ENCODE data around the gene INHA. TPM values are rescaled to one million over a fixed set of nuclear protein-coding genes. Genes with fewer than 3 reads are reported as not detected.
A peak's percentile ranks its signal among the peaks of the same experiment; 100 is the strongest.

INHA gene
- polyA plus RNA-seq, 1 of the 3 experiments (the other 2 are of a cell fraction), result 1.2 TPM

DNA sequence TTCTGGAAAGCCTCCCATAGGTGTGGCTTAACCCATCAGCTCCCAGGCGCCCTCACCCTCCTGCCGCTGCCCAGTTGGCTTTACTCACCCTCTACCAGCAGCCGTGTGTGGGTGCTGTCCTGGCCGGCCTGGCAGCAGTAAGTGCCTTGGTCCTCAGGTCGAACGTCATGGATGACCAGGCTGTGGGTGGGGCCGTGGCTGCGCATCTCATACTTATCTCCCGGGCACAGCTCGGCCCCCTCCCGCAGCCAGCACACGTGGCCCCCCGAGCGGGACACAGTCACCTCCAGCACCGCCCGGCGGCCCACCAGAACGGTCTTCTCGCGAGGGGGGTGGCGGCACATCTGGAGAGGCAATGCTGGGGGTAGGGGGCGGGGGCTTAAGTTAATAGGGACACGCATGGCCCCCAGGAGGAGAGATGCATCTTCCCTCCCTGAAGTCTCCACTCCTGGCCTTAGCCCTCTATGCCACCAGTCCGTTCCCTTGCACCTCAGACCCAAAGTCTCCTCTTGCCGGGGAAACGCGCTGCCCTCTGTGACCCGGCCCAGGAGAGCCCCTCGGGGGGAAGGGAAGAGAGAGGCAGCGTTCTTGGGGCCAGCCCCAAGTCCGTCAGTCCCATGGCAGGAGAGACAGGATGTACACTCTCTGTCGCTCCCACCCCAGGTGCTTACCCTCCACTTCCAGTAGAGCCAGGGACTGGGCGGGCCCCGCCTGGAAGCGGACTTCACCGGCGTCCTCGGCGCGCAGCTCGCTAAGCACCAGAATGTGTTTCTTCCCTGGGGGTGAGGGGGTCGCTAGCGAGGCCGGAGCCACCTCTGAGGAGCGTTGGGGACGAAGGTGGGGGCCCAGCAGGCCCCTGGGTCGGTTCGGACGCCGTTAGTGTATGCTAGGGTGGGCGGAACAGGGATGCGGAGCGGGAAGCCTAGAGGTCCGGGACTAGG is 20.4 kb upstream of the INHA start:
- Histone ChIP-seq H3K36me3 (replicated peaks in 1 of 2; ENCODE audit: control insufficient read depth in 1 of 2, insufficient read depth in 2 of 2, low read length in 1 of 2) (no peaks in the 10 kb centered on the region), H3K9ac (peak overlapping the region; percentile 73)
- TF ChIP-seq, protein P1, sequence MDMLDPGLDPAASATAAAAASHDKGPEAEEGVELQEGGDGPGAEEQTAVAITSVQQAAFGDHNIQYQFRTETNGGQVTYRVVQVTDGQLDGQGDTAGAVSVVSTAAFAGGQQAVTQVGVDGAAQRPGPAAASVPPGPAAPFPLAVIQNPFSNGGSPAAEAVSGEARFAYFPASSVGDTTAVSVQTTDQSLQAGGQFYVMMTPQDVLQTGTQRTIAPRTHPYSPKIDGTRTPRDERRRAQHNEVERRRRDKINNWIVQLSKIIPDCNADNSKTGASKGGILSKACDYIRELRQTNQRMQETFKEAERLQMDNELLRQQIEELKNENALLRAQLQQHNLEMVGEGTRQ (IDR thresholded peaks at IDR 0.05; ENCODE audit: borderline replicate concordance, low read depth, low read length), result 0 out of 2 replicates have a peak, but pooled peaks have one; percentile 14
- TF ChIP-seq CHD2 (IDR thresholded peaks at IDR 0.05; ENCODE audit: low read length, partially characterized antibody), result peak; percentile 3
- peak; percentile 48; the same call in 1 of the 2 replicates for TF ChIP-seq NRF1 (IDR thresholded peaks at IDR 0.05; ENCODE audit: low read depth, low read length)
- TF ChIP-seq NFIC (IDR thresholded peaks at IDR 0.05; ENCODE audit: borderline replicate concordance), result no peak

DNA sequence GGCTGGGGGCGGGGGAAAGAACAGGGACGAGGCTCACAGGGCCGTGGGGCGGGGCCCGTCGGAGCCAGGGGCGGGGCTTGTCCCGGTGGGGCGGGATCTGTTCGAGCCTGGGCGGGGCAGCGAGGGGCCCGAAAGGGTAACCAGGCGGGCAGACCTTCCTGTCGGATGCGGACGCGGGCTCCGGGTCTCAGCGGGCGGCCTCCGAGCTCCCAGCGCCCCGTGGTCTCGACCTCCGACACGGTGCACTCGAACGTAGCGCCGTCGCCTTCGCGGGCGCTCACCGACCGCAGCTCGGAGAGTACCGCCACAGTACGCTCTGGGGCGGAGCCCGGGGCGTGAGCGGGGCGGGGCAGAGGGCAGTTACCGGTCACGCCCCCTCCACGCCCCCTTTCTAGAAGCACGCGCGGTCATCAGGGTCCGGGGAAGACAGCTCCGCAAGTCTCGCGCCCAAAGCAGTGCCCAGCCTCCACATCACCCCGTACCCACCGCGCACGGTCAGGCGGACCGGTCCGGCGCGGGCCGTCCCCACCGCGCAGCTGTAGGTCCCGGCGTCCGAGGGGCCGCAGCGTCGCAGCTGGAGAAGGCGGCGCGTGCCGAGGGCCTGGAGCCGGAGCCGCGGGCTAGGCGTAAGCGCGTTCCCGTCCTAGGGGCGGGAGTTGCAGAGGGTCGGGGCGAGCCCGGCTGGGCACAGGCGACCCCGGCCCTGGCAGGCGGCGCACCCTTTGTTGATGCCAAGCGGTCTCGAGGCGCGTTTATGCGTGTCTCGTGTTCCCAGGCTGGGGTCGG is 19.5 kb upstream of the INHA start:
- peak overlapping the region; percentile 67 to 74 for H3K4me3 ChIP-seq (ENCODE audit: low read depth in 2 of 2, low read length in 1 of 2)
- no peaks in the 10 kb centered on the region for H3F3A ChIP-seq (replicated peaks; ENCODE audit: insufficient read depth)
- no peaks in the 10 kb centered on the region for H4K20me1 ChIP-seq (ENCODE audit: insufficient read depth)
- H2AFZ ChIP-seq (ENCODE audit: low read depth), result peak overlapping the region; percentile 96
- ChIA-PET POLR2A (interaction anchor here (0.8 to 2.9 kb wide), 7 partner anchors 9 to 45 kb away, joined by 3 to 25 read pairs (median 9); partner anchors contain the start of genes CHPF, INHA, OBSL1 and STK11IP), CTCF (interaction anchor here (1.1 to 3.9 kb wide), 7 partner anchors 8 to 150 kb away, joined by 3 to 36 read pairs (median 8); partner anchors contain the start of genes CHPF, STK11IP and TMEM198)
- peak; percentile 96 for DNase-seq
- H3K9me2 ChIP-seq, result no peaks in the 10 kb centered on the region
- 0% methylated on average over 2 of the region's 99 CpGs for WGBS (ENCODE audit: low lambda C conversion rate)
- H3K27ac ChIP-seq (ENCODE audit: low read depth in 2 of 2, low read length in 1 of 2), result peak overlapping the region; percentile 36 to 80; a peak in 3 of 4 replicates
- TF ChIP-seq, protein P2, sequence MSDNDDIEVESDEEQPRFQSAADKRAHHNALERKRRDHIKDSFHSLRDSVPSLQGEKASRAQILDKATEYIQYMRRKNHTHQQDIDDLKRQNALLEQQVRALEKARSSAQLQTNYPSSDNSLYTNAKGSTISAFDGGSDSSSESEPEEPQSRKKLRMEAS (IDR thresholded peaks at IDR 0.05; ENCODE audit: low read depth), result peak; percentile 71
- no peak for TF ChIP-seq NFIC (IDR thresholded peaks at IDR 0.05; ENCODE audit: borderline replicate concordance)
- no peak for TF ChIP-seq ELF1 (IDR thresholded peaks at IDR 0.05)
- TF ChIP-seq SIN3A (IDR thresholded peaks at IDR 0.05; ENCODE audit: borderline replicate concordance, low read depth, low read length), result peak; percentile 68; the same call in 1 of the 2 replicates
- no peak for TF ChIP-seq TEAD4 (IDR thresholded peaks at IDR 0.05; ENCODE audit: borderline replicate concordance, insufficient read depth)
- peak; percentile 69 for TF ChIP-seq MXI1 (IDR thresholded peaks at IDR 0.05; ENCODE audit: low read depth, low read length)
- TF ChIP-seq RAD21 (IDR thresholded peaks at IDR 0.05; ENCODE audit: low read length), result no peak
- TF ChIP-seq, protein P3, sequence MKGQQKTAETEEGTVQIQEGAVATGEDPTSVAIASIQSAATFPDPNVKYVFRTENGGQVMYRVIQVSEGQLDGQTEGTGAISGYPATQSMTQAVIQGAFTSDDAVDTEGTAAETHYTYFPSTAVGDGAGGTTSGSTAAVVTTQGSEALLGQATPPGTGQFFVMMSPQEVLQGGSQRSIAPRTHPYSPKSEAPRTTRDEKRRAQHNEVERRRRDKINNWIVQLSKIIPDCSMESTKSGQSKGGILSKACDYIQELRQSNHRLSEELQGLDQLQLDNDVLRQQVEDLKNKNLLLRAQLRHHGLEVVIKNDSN (IDR thresholded peaks at IDR 0.05; ENCODE audit: borderline replicate concordance, low read depth), result no peak
- peaks cover 0 to 27% of the 10 kb centered on the region in 2 experiments; a peak in 1 of 4 replicates for H3K4me1 ChIP-seq (ENCODE audit: control insufficient read depth in 1 of 2, insufficient read depth in 2 of 2, low read depth in 1 of 2, low read length in 1 of 2)
- H3K9me3 ChIP-seq, result no peaks in the 10 kb centered on the region
- no peaks in the 10 kb centered on the region for H3K79me2 ChIP-seq (ENCODE audit: insufficient read depth)
- H3K9ac ChIP-seq, result peak overlapping the region; percentile 73
- no peaks in the 10 kb centered on the region for H3K36me3 ChIP-seq (replicated peaks in 1 of 2; ENCODE audit: control insufficient read depth in 1 of 2, insufficient read depth in 2 of 2, low read length in 1 of 2)
- peak overlapping the region; percentile 98 for H3K4me2 ChIP-seq
- no peaks in the 10 kb centered on the region for H3K27me3 ChIP-seq (ENCODE audit: insufficient read depth)

More for the DNA sequence above, 20.4 kb upstream of the INHA start:
- H3K4me2 ChIP-seq, result peak overlapping the region; percentile 98
- POLR2A ChIA-PET, result interaction anchor here (0.8 to 2.9 kb wide), 7 partner anchors 8 to 46 kb away, joined by 3 to 25 read pairs (median 9); partner anchors contain the start of genes CHPF, INHA, OBSL1 and STK11IP
- CTCF ChIA-PET, result interaction anchor here (1.1 to 3.9 kb wide), 10 partner anchors 9 to 149 kb away, joined by 3 to 36 read pairs (median 4); partner anchors contain the start of gene STK11IP
- H3K27me3 ChIP-seq (ENCODE audit: insufficient read depth), result no peaks in the 10 kb centered on the region
- H3K4me3 ChIP-seq (ENCODE audit: low read depth in 2 of 2, low read length in 1 of 2), result peak overlapping the region; percentile 67 to 74
- DNase-seq, result peak; percentile 86
- no peaks in the 10 kb centered on the region for H3K9me2 ChIP-seq
- no peaks in the 10 kb centered on the region for H4K20me1 ChIP-seq (ENCODE audit: insufficient read depth)
- WGBS (ENCODE audit: low lambda C conversion rate), result 6% methylated on average over 17 of the region's 54 CpGs
- H3F3A ChIP-seq (replicated peaks; ENCODE audit: insufficient read depth), result no peaks in the 10 kb centered on the region
- no peaks in the 10 kb centered on the region for H3K9me3 ChIP-seq
- no peaks in the 10 kb centered on the region for H3K79me2 ChIP-seq (ENCODE audit: insufficient read depth)
- H3K4me1 ChIP-seq (ENCODE audit: control insufficient read depth in 1 of 2, insufficient read depth in 2 of 2, low read depth in 1 of 2, low read length in 1 of 2), result peaks cover 0 to 27% of the 10 kb centered on the region in 2 experiments; a peak in 1 of 4 replicates
- H2AFZ ChIP-seq (ENCODE audit: low read depth), result peak overlapping the region; percentile 96
- peak overlapping the region; percentile 36 to 78; a peak in 3 of 4 replicates for H3K27ac ChIP-seq (ENCODE audit: low read depth in 2 of 2, low read length in 1 of 2)
